Smooth muscle cell (in vitro differentiated cells): ENCODE data around the gene ARAP3. TPM values are rescaled to one million over a fixed set of nuclear protein-coding genes. Genes with fewer than 3 reads are reported as not detected.

Experiments used
- DNase-seq: peaks from one replicate; lab custom pipeline; 2025; ENCODE audit not compliant: unreplicated experiment; lab: John Stamatoyannopoulos, UW
- H2AFZ ChIP-seq: fragments of 200-600 bp; sonication (generic); 2 replicates; pipeline ENCODE4 v1.6.0; 2016; ENCODE audit warnings: antibody characterized with exemption, low read depth, mild to moderate bottlenecking
- H3F3A ChIP-seq: fragments of 200-600 bp; sonication (generic); 2 replicates; pipeline ENCODE4 v1.6.0; 2017; ENCODE audit warnings: antibody characterized with exemption, low read depth
- H3K27ac ChIP-seq: fragments of 200-600 bp; sonication (generic); 2 replicates; pipeline ENCODE4 v1.5.1; 2016; ENCODE audit warnings: low read depth, mild to moderate bottlenecking
- H3K27me3 ChIP-seq: fragments of 200-600 bp; sonication (generic); 2 replicates; pipeline ENCODE4 v1.6.1; 2016; ENCODE audit warnings: low read depth, mild to moderate bottlenecking
- H3K36me3 ChIP-seq: fragments of 200-600 bp; sonication (generic); 2 replicates; pipeline ENCODE4 v1.5.1; 2016; ENCODE audit warnings: low read depth
- H3K4me1 ChIP-seq: fragments of 200-600 bp; sonication (generic); 2 replicates; pipeline ENCODE4 v1.5.1; 2016; ENCODE audit warnings: low read depth
- H3K4me2 ChIP-seq: fragments of 200-600 bp; sonication (generic); 2 replicates; pipeline ENCODE4 v1.6.0; 2016; ENCODE audit warnings: mild to moderate bottlenecking
- H3K4me3 ChIP-seq: fragments of 200-600 bp; sonication (generic); 2 replicates; pipeline ENCODE4 v1.5.1; 2016; ENCODE audit warnings: mild to moderate bottlenecking
- H3K79me2 ChIP-seq: fragments of 200-600 bp; sonication (generic); 2 replicates; pipeline ENCODE4 v1.6.0; 2016; ENCODE audit warnings: low read depth, mild to moderate bottlenecking
- H3K9ac ChIP-seq: fragments of 200-600 bp; sonication (generic); 2 replicates; pipeline ENCODE4 v1.6.0; 2016; ENCODE audit warnings: low read depth
- H3K9me3 ChIP-seq: fragments of 200-600 bp; sonication (generic); replicated peaks from 2 replicates; pipeline ENCODE4 v1.5.1; 2016; ENCODE audit warnings: low read depth
- H4K20me1 ChIP-seq: fragments of 200-600 bp; sonication (generic); 2 replicates; pipeline ENCODE4 v1.6.0; 2016; ENCODE audit warnings: low read depth
- WGBS: methylation state at CpG from one replicate; pipeline ENCODE4 v1.1.7; 2016; ENCODE audit warnings: low lambda C conversion rate; 5-methylcytosine and 5-hydroxymethylcytosine counted together
- polyA plus RNA-seq: library from polyadenylated mRNA; unstranded; fragments of >200 nt; fragmentation: Nextera tagmentation; extraction: Ambion mirVana; gene quantifications from 2 replicates; pipeline ENCODE4 v1.2.1, GENCODE V29; 2016
- total RNA-seq: library from RNA; depleted of rRNA; stranded (reverse); fragments of >200 nt; gene quantifications from 2 replicates; pipeline ENCODE4 v1.2.3, GENCODE V29; 2014
- TF ChIP-seq, protein P1 (sequence below): fragments of 200-600 bp; sonication (generic); IDR thresholded peaks from 2 replicates; pipeline ENCODE4 v1.5.1; 2017; ENCODE audit warnings: borderline replicate concordance, mild to moderate bottlenecking, antibody characterized with exemption; ENCODE audit not compliant: insufficient read depth, poor library complexity, severe bottlenecking

The ARAP3 gene
- total and polyA plus RNA-seq, 2 experiments from 2014 or later, result 9.4 to 11.1 TPM

DNA sequence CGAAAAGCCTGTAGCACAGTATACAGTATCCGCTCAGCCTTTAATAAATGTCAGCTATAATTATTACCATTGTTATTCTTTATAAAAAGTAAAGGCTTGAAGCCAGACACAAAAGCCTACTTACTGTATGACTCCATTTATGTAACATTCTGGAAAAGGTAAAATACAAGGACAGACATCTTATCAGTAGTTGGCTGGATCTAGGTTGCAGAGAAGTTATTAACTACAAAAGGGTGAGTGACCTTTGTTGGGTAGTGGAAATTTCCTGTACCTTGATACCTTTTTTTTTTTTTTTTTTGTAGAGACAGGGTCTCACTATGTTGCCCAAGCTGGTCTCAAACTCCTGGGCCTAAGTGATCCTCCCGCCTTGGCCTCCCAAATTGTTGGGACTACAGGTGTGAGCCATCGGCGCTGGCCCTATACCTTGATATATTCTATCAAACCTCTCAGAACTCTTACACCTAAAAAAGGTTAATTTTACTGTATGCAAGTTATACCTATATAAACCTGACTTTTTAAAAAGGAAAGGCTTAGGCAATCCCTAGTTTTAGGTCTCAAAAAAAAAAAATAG, 51.4 kb downstream of the ARAP3 start:
- H3K27ac ChIP-seq, result no peak overlapping the region
- no peaks in the 10 kb centered on the region for H3K27me3 ChIP-seq
- no peaks in the 10 kb centered on the region for H3F3A ChIP-seq
- no peak overlapping the region for H3K9ac ChIP-seq
- H3K4me2 ChIP-seq, result no peak overlapping the region
- TF ChIP-seq, protein P1, sequence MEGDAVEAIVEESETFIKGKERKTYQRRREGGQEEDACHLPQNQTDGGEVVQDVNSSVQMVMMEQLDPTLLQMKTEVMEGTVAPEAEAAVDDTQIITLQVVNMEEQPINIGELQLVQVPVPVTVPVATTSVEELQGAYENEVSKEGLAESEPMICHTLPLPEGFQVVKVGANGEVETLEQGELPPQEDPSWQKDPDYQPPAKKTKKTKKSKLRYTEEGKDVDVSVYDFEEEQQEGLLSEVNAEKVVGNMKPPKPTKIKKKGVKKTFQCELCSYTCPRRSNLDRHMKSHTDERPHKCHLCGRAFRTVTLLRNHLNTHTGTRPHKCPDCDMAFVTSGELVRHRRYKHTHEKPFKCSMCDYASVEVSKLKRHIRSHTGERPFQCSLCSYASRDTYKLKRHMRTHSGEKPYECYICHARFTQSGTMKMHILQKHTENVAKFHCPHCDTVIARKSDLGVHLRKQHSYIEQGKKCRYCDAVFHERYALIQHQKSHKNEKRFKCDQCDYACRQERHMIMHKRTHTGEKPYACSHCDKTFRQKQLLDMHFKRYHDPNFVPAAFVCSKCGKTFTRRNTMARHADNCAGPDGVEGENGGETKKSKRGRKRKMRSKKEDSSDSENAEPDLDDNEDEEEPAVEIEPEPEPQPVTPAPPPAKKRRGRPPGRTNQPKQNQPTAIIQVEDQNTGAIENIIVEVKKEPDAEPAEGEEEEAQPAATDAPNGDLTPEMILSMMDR, result no peak
- H2AFZ ChIP-seq, result no peak overlapping the region
- peaks cover 72% of the 10 kb centered on the region for H4K20me1 ChIP-seq
- H3K9me3 ChIP-seq, result no peaks in the 10 kb centered on the region
- H3K4me3 ChIP-seq, result no peak overlapping the region
- no peaks in the 10 kb centered on the region for H3K36me3 ChIP-seq
- H3K4me1 ChIP-seq, result peaks cover 7% of the 10 kb centered on the region
- 96% methylated on average over 5 of the region's 5 CpGs for WGBS
- peaks cover 55% of the 10 kb centered on the region for H3K79me2 ChIP-seq
- DNase-seq, result no peak

GRCh38 chr5:141628175-141628788, 53.7 kb downstream of the ARAP3 start:
- peaks cover 32% of the 10 kb centered on the region for H3K79me2 ChIP-seq
- TF ChIP-seq, protein P1, result no peak
- no peak for DNase-seq
- no peaks in the 10 kb centered on the region for H3K9me3 ChIP-seq
- peaks cover 5% of the 10 kb centered on the region for H3K36me3 ChIP-seq
- peaks cover 49% of the 10 kb centered on the region for H4K20me1 ChIP-seq
- H3K4me1 ChIP-seq, result no peaks in the 10 kb centered on the region
- no peak overlapping the region for H3K9ac ChIP-seq
- no peaks in the 10 kb centered on the region for H3F3A ChIP-seq
- H3K27me3 ChIP-seq, result no peaks in the 10 kb centered on the region
- no peak overlapping the region for H3K4me2 ChIP-seq
- no peak overlapping the region for H2AFZ ChIP-seq
- H3K4me3 ChIP-seq, result no peak overlapping the region
- 100% methylated on average over 6 of the region's 6 CpGs for WGBS
- H3K27ac ChIP-seq, result no peak overlapping the region

DNA sequence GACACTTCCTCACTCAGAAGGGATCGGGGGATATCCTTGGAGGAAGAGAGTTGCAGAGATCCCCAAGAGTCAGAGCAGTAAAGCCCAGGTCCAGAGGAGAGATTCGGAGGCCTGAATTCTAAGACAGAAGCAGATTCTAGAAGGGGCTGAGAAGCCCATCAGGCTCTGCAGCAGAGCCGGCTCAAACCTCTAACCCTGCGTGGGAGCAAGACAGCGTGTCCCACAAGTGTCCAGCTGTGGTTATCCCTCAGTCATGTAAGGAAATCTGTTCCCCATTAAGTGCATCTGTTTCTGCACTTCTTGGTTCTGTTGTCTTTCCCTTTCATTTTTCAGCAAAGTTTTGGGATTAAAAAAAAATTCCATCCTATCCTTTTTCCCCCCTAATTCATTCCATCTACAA, 58.4 kb downstream of the ARAP3 start:
- Histone ChIP-seq H3K27ac (no peak overlapping the region), H3K27me3 (no peaks in the 10 kb centered on the region), H3K4me3 (no peak overlapping the region), H3K36me3 (peaks cover 7% of the 10 kb centered on the region), H4K20me1 (peaks cover 4% of the 10 kb centered on the region), H3F3A (peaks cover 16% of the 10 kb centered on the region), H3K79me2 (no peaks in the 10 kb centered on the region), H3K4me1 (no peaks in the 10 kb centered on the region), H3K9me3 (no peaks in the 10 kb centered on the region), H3K4me2 (no peak overlapping the region), H2AFZ (no peak overlapping the region), H3K9ac (no peak overlapping the region)
- TF ChIP-seq, protein P1, result no peak
- no peak for DNase-seq
- 87% methylated on average over 5 of the region's 5 CpGs for whole genome bisulfite sequencing

- no peaks in the 10 kb centered on the region for H4K20me1 ChIP-seq
- TF ChIP-seq, protein P1, result no peak
- no peak overlapping the region for H3K9ac ChIP-seq
- no peak overlapping the region for H3K4me3 ChIP-seq
- H3K36me3 ChIP-seq, result peaks cover 7% of the 10 kb centered on the region
- DNase-seq, result no peak
- no peaks in the 10 kb centered on the region for H3K27me3 ChIP-seq
- no peak overlapping the region for H3K27ac ChIP-seq
- no peaks in the 10 kb centered on the region for H3K4me1 ChIP-seq
- no peaks in the 10 kb centered on the region for H3K9me3 ChIP-seq
- no peak overlapping the region for H2AFZ ChIP-seq
- H3K79me2 ChIP-seq, result no peaks in the 10 kb centered on the region
- peaks cover 16% of the 10 kb centered on the region for H3F3A ChIP-seq
- H3K4me2 ChIP-seq, result no peak overlapping the region
Measured at GRCh38 chr5:141623186-141623585, 58.8 kb downstream of the ARAP3 start.
